GM19023 (cell line): ENCODE measurements around the gene ZNF626.
"Not testable (repeated sequence)": the region's sequence is repeated elsewhere in the genome, so short reads cannot be mapped to it uniquely, and the experiment has no call there.

Experiments
- ATAC-seq: cut with Tn5 transposase; IDR thresholded peaks from one replicate; pipeline ENCODE4 v1.9.1; 2021; ENCODE audit warnings: mild to moderate bottlenecking, moderate library complexity; ENCODE audit not compliant: unreplicated experiment

The ZNF626 gene

GRCh38 chr19:20661150-20661819 is at the start of gene ZNF626:
Gene ZNF626, minus strand, starts transcription at chr19:20661571. Its CDS starts 125 bp downstream, at chr19:20661446.
- peak; percentile 89 for ATAC-seq

- no peak for ATAC-seq
These were observed 7.9 kb upstream of the ZNF626 start for GRCh38 chr19:20669263-20669662.

GRCh38 chr19:20667281-20667680 is 5.9 kb upstream of the ZNF626 start:
- no peak for ATAC-seq

GRCh38 chr19:20664901-20665781 is 3.8 kb upstream of the ZNF626 start:
- ATAC-seq: no peak

GRCh38 chr19:20664475-20664874 is 3.1 kb upstream of the ZNF626 start:
- ATAC-seq: not testable (repeated sequence)

- ATAC-seq: no peak
These were observed 1.2 kb upstream of the ZNF626 start for GRCh38 chr19:20662421-20663105.

GRCh38 chr19:20660473-20661140 is 764 bp downstream of the ZNF626 start:
- ATAC-seq: no peak

- no peak for ATAC-seq
These were observed 20.8 kb downstream of the ZNF626 start for GRCh38 chr19:20640545-20640944.

- no peak for ATAC-seq
These were observed 21.3 kb downstream of the ZNF626 start for GRCh38 chr19:20640023-20640422.

GRCh38 chr19:20624560-20624959 is 36.8 kb downstream of the ZNF626 start:
- ATAC-seq: not testable (repeated sequence)

GRCh38 chr19:20616071-20616470 is 45.3 kb downstream of the ZNF626 start:
- ATAC-seq: no peak

- not testable (repeated sequence) for ATAC-seq
These were observed 46.4 kb downstream of the ZNF626 start for GRCh38 chr19:20614971-20615370.

GRCh38 chr19:20612711-20613316 is 48.6 kb downstream of the ZNF626 start:
- no peak for ATAC-seq

- no peak for ATAC-seq
These were observed 49.5 kb downstream of the ZNF626 start for GRCh38 chr19:20611866-20612265.

GRCh38 chr19:20607943-20608342 is 53.4 kb downstream of the ZNF626 start:
- no peak for ATAC-seq
